NB4 (cell line): Measurements from ENCODE around the gene LPXN.

Experiments used
- DNase-seq: peaks from one replicate; pipeline ENCODE4 v3.0.0; 2010; ENCODE audit warnings: low read depth
- H3K4me3 ChIP-seq: one replicate; pipeline ENCODE4 v1.5.1; 2011; ENCODE audit warnings: mild to moderate bottlenecking, low read depth, low read length, moderate library complexity
- CTCF ChIP-seq: IDR thresholded peaks from one replicate; pipeline ENCODE4 v1.5.1; 2012; ENCODE audit warnings: low read depth, low read length
- MYC ChIP-seq: IDR thresholded peaks from 2 replicates; pipeline ENCODE4 v1.6.1; 2011; ENCODE audit warnings: low read depth, low read length
- POLR2A ChIP-seq: IDR thresholded peaks from 2 replicates; pipeline ENCODE4 v1.6.1; 2011; ENCODE audit warnings: mild to moderate bottlenecking; ENCODE audit not compliant: insufficient read length; ENCODE audit errors: extremely low read depth
- TF ChIP-seq, protein P1 (sequence below): IDR thresholded peaks from 2 replicates; pipeline ENCODE4 v1.6.1; 2011; ENCODE audit warnings: low read depth, low read length

Gene LPXN

DNA sequence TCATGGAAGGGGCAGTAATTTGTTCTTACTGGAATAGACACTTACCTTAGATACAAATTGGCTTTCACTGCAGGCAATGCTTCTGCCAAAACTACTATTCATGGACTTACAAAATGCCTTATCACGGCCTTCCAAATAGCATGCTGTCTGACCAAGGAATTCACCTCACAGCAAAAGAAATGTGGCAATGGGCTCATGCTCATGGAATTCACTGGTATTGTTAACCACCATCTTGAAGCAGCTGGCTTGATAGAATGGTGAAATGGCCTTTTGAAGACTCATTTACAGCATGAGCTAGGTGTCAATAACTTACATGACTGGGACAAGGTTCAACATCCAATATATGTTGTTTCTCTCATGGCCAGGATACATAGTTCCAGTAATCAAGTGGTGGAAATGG lies 89.7 kb downstream of the LPXN start:
- DNase-seq = no peak
- no peak for TF ChIP-seq CTCF
- TF ChIP-seq POLR2A = no peak
- TF ChIP-seq, protein P1, sequence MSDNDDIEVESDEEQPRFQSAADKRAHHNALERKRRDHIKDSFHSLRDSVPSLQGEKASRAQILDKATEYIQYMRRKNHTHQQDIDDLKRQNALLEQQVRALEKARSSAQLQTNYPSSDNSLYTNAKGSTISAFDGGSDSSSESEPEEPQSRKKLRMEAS = no peak
- no peak for TF ChIP-seq MYC
- no peak overlapping the region for H3K4me3 ChIP-seq
